GM12875 (cell line): ENCODE results near the gene PTK6.
A peak's percentile ranks its signal among the peaks of the same experiment; 100 is the strongest.

ENCODE experiments used
- H3K4me3 ChIP-seq: one replicate; pipeline ENCODE4 v1.5.1; 2011; ENCODE audit warnings: low read depth, low read length, control low read depth
- TF ChIP-seq, protein P1 (sequence below): IDR thresholded peaks from 2 replicates; pipeline ENCODE4 v1.5.1; 2011; ENCODE audit warnings: low read depth, mild to moderate bottlenecking, control low read depth, inconsistent platforms, low read length, moderate library complexity, borderline replicate concordance; ENCODE audit not compliant: insufficient read depth

Gene PTK6

GRCh38 chr20:63521602-63522001 lies 15.6 kb downstream of the PTK6 start:
- TF ChIP-seq, protein P1, sequence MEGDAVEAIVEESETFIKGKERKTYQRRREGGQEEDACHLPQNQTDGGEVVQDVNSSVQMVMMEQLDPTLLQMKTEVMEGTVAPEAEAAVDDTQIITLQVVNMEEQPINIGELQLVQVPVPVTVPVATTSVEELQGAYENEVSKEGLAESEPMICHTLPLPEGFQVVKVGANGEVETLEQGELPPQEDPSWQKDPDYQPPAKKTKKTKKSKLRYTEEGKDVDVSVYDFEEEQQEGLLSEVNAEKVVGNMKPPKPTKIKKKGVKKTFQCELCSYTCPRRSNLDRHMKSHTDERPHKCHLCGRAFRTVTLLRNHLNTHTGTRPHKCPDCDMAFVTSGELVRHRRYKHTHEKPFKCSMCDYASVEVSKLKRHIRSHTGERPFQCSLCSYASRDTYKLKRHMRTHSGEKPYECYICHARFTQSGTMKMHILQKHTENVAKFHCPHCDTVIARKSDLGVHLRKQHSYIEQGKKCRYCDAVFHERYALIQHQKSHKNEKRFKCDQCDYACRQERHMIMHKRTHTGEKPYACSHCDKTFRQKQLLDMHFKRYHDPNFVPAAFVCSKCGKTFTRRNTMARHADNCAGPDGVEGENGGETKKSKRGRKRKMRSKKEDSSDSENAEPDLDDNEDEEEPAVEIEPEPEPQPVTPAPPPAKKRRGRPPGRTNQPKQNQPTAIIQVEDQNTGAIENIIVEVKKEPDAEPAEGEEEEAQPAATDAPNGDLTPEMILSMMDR, result no peak
- peak overlapping the region; percentile 83 for H3K4me3 ChIP-seq

- peak overlapping the region; percentile 83 for H3K4me3 ChIP-seq
- TF ChIP-seq, protein P1, result 0 out of 2 replicates have a peak, but pooled peaks have one; percentile 24
Measured at GRCh38 chr20:63520934-63521601, 16.1 kb downstream of the PTK6 start.

GRCh38 chr20:63520504-63520933 lies 16.7 kb downstream of the PTK6 start, which contains the start of gene PPDPF:
Gene PPDPF, plus strand, starts transcription at chr20:63520765. Its CDS starts 544 bp downstream, at chr20:63521309.
- TF ChIP-seq, protein P1, result no peak

DNA sequence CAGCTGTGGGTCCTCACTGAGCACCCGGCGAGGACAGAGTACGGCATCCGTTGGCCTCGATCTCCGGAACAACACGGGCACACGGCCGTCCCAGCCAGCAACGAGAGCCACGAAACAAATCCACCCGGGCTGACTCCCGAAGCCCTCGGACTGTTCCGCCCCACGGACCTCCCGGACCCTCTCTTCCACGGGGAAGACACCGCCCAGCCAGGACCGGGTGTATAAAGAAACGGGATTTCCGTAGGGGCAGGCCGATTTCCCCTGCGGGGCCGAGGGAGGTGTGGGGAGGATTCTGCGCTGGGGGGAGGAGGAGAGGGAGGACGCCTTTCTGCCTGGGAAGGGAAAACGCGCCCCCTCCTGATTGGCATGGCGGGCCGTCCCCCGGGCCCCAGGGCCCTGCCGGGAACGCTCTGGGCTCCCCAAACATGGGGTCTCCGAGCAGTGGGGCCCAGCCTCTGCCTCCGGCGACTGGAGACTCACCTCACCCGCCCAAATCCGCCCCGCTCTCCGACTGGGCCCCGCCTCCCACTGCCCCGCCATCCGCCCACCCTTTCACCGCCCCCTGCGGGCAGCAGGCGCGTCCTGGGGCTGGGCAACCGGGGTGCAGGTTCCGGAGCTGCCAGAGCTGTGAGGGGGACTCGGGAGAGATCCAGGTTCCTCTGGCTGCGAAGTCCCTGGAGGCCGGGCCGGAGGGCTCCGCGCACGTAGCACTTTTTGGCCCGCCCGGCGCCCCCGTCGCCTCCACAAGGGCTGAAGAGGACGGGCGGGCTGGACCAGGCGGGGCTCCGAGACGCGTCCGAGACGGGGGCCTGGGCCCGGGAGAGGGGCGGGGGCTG lies 17.3 kb downstream of the PTK6 start:
- peak overlapping the region; percentile 83 for H3K4me3 ChIP-seq
- TF ChIP-seq, protein P1, result 0 out of 2 replicates have a peak, but pooled peaks have one; percentile 16

More at GRCh38 chr20:63520504-63520933, 16.7 kb downstream of the PTK6 start, which contains the start of gene PPDPF:
- H3K4me3 ChIP-seq, result peak within 1 kb of the TSS; percentile 83

- H3K4me3 ChIP-seq, result no peak overlapping the region
- TF ChIP-seq, protein P1, result no peak
Measured at GRCh38 chr20:63518946-63519667, 18.1 kb downstream of the PTK6 start.

DNA sequence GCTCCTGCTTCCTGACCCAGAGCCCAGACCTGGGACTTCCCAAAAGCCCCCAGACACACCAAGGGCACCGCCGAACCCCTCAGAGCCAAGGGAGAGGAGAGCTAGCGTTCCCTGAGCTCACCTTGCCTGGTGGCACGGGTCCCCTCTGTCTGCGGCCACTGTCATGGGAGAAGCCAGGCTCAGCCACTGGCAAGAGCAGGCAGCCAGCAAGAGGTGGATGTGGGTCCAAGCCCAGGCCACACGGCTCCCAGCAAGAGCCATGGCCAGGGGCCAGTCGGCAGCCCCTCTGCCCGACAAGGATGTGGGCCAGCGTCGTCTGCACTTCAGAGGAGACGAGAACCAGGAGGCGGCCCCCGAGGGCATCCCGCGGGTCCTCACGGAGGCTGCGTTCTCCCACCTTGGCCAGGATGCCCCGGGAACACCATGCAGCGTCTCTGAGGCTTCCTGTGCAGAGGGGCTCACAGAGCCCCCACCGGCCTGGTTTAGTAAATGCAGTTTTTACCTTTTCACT lies 18.8 kb downstream of the PTK6 start:
- TF ChIP-seq, protein P1, result no peak

More for the DNA sequence above, 18.8 kb downstream of the PTK6 start:
- H3K4me3 ChIP-seq, result no peak overlapping the region
